HepG2 (cell line): ENCODE results near the gene NDC1.

Experiments used
- HNF4G ChIP-seq, 2 experiments: sonication (generic) in 1 of 2; formaldehyde crosslinking in 1 of 2; IDR thresholded peaks; 2 replicates each; pipeline versions ENCODE4 v1.4.0 to v1.6.1; 2011 to 2020; ENCODE audit warnings: borderline replicate concordance in 2 of 2, low read depth in 2 of 2, mild to moderate bottlenecking in 2 of 2, low read length in 1 of 2, missing genetic modification reagents in 1 of 2, moderate library complexity in 1 of 2
- MAZ ChIP-seq, 2 experiments: sonication (generic) in 1 of 2; formaldehyde crosslinking in 1 of 2; IDR thresholded peaks; 2 replicates each; pipeline versions ENCODE4 v1.5.0 to v1.6.1; 2012 to 2020; ENCODE audit warnings: low read depth in 2 of 2, mild to moderate bottlenecking in 2 of 2, borderline replicate concordance in 1 of 2, improper control_type of control experiment in 1 of 2, low read length in 1 of 2, missing genetic modification reagents in 1 of 2, moderate library complexity in 1 of 2
- POLR2A ChIP-seq, 2 experiments: IDR thresholded peaks; 2 replicates each; pipeline ENCODE4 v1.6.1; 2011; ENCODE audit warnings: low read depth in 2 of 2, low read length in 2 of 2, mild to moderate bottlenecking in 1 of 2, moderate library complexity in 1 of 2; ENCODE audit not compliant: insufficient read depth in 1 of 2
- ZNF3 ChIP-seq: IDR thresholded peaks from 2 replicates; pipeline ENCODE4 v1.7.0; 2017; ENCODE audit warnings: inconsistent platforms
- ZNF768 ChIP-seq: sonication (generic); formaldehyde crosslinking; IDR thresholded peaks from 2 replicates; pipeline ENCODE4 v1.4.0; 2020; ENCODE audit warnings: missing genetic modification reagents
- ZSCAN30 ChIP-seq: sonication (generic); formaldehyde crosslinking; IDR thresholded peaks from 2 replicates; pipeline ENCODE4 v1.5.0; 2020; ENCODE audit warnings: mild to moderate bottlenecking, missing genetic modification reagents
- TF ChIP-seq, protein P1 (sequence below): sonication (generic); formaldehyde crosslinking; IDR thresholded peaks from 2 replicates; pipeline ENCODE4 v1.4.0; 2020; ENCODE audit warnings: mild to moderate bottlenecking, missing genetic modification reagents
- TF ChIP-seq, protein P2 (sequence below): IDR thresholded peaks from 2 replicates; pipeline ENCODE4 v1.6.1; 2016; ENCODE audit warnings: mild to moderate bottlenecking
- TF ChIP-seq, protein P3 (sequence below): sonication (generic); formaldehyde crosslinking; IDR thresholded peaks from 2 replicates; pipeline ENCODE4 v1.4.0; 2020; ENCODE audit warnings: missing genetic modification reagents, mild to moderate bottlenecking, borderline replicate concordance

DNA sequence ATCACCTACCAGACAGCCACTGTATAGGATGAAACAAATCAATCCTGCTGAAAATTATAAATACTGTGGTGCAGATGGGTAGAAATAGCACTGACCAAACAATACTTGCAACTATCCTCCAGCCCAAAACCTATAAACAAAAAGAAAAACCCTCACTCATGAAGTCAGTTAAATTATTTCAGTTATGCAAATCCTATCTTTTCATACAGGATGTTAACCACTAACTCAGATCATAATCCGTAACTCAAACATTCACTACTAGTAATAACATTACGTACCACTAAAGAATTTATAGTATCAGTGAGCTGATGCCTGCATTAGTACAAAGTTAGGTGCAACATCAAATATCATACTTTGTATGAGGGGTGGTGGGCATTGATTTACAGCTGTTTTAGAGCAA is 2.6 kb downstream of the NDC1 start:
- TF ChIP-seq, protein P1, sequence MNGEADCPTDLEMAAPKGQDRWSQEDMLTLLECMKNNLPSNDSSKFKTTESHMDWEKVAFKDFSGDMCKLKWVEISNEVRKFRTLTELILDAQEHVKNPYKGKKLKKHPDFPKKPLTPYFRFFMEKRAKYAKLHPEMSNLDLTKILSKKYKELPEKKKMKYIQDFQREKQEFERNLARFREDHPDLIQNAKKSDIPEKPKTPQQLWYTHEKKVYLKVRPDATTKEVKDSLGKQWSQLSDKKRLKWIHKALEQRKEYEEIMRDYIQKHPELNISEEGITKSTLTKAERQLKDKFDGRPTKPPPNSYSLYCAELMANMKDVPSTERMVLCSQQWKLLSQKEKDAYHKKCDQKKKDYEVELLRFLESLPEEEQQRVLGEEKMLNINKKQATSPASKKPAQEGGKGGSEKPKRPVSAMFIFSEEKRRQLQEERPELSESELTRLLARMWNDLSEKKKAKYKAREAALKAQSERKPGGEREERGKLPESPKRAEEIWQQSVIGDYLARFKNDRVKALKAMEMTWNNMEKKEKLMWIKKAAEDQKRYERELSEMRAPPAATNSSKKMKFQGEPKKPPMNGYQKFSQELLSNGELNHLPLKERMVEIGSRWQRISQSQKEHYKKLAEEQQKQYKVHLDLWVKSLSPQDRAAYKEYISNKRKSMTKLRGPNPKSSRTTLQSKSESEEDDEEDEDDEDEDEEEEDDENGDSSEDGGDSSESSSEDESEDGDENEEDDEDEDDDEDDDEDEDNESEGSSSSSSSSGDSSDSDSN = no peak
- TF ChIP-seq ZSCAN30 (CRISPR knock-in tag) (no peak), POLR2A (IDR thresholded peaks at IDR 0.05; ENCODE audit: insufficient read depth in 1 of 2, low read depth in 2 of 2, low read length in 2 of 2) (no peak), ZNF768 (CRISPR knock-in tag) (no peak), MAZ (IDR thresholded peaks at IDR 0.05; ENCODE audit: borderline replicate concordance, low read depth, low read length) (no peak), MAZ (CRISPR knock-in tag; IDR thresholded peaks at IDR 0.05; ENCODE audit: low read depth) (no peak), HNF4G (IDR thresholded peaks at IDR 0.05; ENCODE audit: borderline replicate concordance, low read depth, low read length) (no peak), HNF4G (CRISPR knock-in tag; IDR thresholded peaks at IDR 0.05; ENCODE audit: borderline replicate concordance, low read depth) (no peak), ZNF3 (CRISPR knock-in tag) (no peak)
- TF ChIP-seq, protein P2, sequence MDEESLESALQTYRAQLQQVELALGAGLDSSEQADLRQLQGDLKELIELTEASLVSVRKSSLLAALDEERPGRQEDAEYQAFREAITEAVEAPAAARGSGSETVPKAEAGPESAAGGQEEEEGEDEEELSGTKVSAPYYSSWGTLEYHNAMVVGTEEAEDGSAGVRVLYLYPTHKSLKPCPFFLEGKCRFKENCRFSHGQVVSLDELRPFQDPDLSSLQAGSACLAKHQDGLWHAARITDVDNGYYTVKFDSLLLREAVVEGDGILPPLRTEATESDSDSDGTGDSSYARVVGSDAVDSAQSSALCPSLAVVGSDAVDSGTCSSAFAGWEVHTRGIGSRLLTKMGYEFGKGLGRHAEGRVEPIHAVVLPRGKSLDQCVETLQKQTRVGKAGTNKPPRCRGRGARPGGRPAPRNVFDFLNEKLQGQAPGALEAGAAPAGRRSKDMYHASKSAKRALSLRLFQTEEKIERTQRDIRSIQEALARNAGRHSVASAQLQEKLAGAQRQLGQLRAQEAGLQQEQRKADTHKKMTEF (CRISPR knock-in tag) = no peak
- TF ChIP-seq, protein P3, sequence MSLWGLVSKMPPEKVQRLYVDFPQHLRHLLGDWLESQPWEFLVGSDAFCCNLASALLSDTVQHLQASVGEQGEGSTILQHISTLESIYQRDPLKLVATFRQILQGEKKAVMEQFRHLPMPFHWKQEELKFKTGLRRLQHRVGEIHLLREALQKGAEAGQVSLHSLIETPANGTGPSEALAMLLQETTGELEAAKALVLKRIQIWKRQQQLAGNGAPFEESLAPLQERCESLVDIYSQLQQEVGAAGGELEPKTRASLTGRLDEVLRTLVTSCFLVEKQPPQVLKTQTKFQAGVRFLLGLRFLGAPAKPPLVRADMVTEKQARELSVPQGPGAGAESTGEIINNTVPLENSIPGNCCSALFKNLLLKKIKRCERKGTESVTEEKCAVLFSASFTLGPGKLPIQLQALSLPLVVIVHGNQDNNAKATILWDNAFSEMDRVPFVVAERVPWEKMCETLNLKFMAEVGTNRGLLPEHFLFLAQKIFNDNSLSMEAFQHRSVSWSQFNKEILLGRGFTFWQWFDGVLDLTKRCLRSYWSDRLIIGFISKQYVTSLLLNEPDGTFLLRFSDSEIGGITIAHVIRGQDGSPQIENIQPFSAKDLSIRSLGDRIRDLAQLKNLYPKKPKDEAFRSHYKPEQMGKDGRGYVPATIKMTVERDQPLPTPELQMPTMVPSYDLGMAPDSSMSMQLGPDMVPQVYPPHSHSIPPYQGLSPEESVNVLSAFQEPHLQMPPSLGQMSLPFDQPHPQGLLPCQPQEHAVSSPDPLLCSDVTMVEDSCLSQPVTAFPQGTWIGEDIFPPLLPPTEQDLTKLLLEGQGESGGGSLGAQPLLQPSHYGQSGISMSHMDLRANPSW (CRISPR knock-in tag) = no peak
